ENCODE data around the gene EFCC1. TPM values are rescaled to one million over a fixed set of nuclear protein-coding genes. Genes with fewer than 3 reads are reported as not detected.
A peak's percentile ranks its signal among the peaks of the same experiment; 100 is the strongest.

EFCC1 gene
- total and polyA plus RNA-seq, 2 of the 8 experiments (the other 6 are each of a cell fraction or from before 2014, with no cell fraction given): 0.14 to 0.37 TPM

DNA sequence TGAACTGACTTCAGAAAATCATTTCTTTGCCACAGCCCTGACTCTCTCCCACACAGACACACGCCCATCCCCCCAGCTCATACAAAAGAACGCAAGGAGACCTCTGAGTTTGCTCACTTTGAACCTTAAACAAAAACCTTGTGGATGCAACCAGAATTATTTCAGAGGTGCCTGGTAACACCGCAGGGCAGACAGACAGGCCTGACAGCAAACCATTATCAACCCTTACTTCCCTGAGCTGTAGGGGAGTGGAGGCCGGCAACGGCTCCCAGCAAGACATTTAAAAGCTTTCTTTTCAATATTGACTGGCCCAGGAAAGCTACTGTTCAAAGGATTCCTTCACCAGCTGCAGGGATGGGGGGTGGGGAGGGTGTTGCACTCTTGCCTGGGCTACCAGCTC lies 2.0 kb upstream of the EFCC1 start:
- H3K14ac ChIP-seq (ENCODE audit: insufficient read length): no peak overlapping the region
- H3K56ac ChIP-seq (replicated peaks; ENCODE audit: insufficient read length, low read depth, low read length): no peak overlapping the region
- H3K9me3 ChIP-seq (ENCODE audit: insufficient read depth in 2 of 2, low read depth in 1 of 2, low read length in 1 of 2): no peaks in the 10 kb centered on the region
- H3K4me3 ChIP-seq (ENCODE audit: extremely low read depth in 1 of 4, insufficient read depth in 2 of 4, low read depth in 3 of 4, low read length in 4 of 4): peak overlapping the region in 1 of 4 experiments; percentile 20; a peak in 3 of 8 replicates
- H2AFZ ChIP-seq (ENCODE audit: low read length): no peak overlapping the region
- peaks cover 45 to 54% (median 49%) of the 10 kb centered on the region in 4 experiments for H3K27me3 ChIP-seq (replicated peaks in 1 of 4; ENCODE audit: control insufficient read depth in 3 of 4, extremely low read depth in 1 of 4, insufficient read depth in 3 of 4, low read length in 3 of 4)
- ChIA-PET CTCF (ENCODE audit: partially characterized antibody) (interaction anchor here (0.9 to 6.0 kb wide), 9 partner anchors 8 to 379 kb away, joined by 3 to 40 read pairs (median 6); no protein-coding TSS in a partner anchor), POLR2A (ENCODE audit: partially characterized antibody) (no interaction called here)
- H3K4ac ChIP-seq (replicated peaks; ENCODE audit: insufficient read length, low read depth, low read length): no peak overlapping the region
- no peak overlapping the region for H2BK20ac ChIP-seq (ENCODE audit: low read length)
- FAIRE-seq: no peak
- H3K4me1 ChIP-seq (replicated peaks in 1 of 4; ENCODE audit: control insufficient read depth in 3 of 4, insufficient read depth in 4 of 4, low read length in 3 of 4): peaks cover 7 to 23% (median 15%) of the 10 kb centered on the region in 4 experiments
- H3K23ac ChIP-seq (ENCODE audit: insufficient read length): no peak overlapping the region
- H4K8ac ChIP-seq (ENCODE audit: extremely low read depth, insufficient read depth, low read length): no peak overlapping the region
- peaks cover 0 to 13% (median 0%) of the 10 kb centered on the region in 4 experiments; a peak in 1 of 8 replicates for H3K36me3 ChIP-seq (ENCODE audit: control insufficient read depth in 2 of 4, insufficient read depth in 4 of 4, low read length in 3 of 4)
- no peak overlapping the region for H2BK5ac ChIP-seq (ENCODE audit: low read depth, low read length)
- no peak overlapping the region for H3K9ac ChIP-seq (replicated peaks in 1 of 4; ENCODE audit: extremely low read depth in 1 of 4, low read depth in 3 of 4, low read length in 3 of 4)
- peaks cover 20% of the 10 kb centered on the region; the same call in 1 of the 2 replicates for H3K23me2 ChIP-seq (ENCODE audit: low read depth, low read length)
- 38% methylated on average over 5 of the region's 5 CpGs; no CpG with 5 or more reads in 1 of the 2 experiments for WGBS, 2 experiments (ENCODE audit: extremely low coverage in 1 of 2, insufficient coverage in 1 of 2, insufficient read length in 1 of 2, insufficient replicate concordance in 2 of 2, low coverage in 1 of 2, low lambda C conversion rate in 2 of 2, missing lambda C conversion rate in 1 of 2)
- H2BK12ac ChIP-seq (ENCODE audit: low read depth, low read length): no peak overlapping the region
- no peak for DNase-seq (ENCODE audit: low read depth in 1 of 2, low spot score in 2 of 2)
- H3K79me2 ChIP-seq (ENCODE audit: control insufficient read depth in 1 of 2, insufficient read depth in 2 of 2, low read length in 2 of 2): no peaks in the 10 kb centered on the region
- H2BK120ac ChIP-seq (replicated peaks; ENCODE audit: low read depth, low read length): no peak overlapping the region
- H2BK15ac ChIP-seq (ENCODE audit: low read length): no peak overlapping the region
- no peaks in the 10 kb centered on the region for H3K79me1 ChIP-seq (ENCODE audit: low read depth, low read length)
- peaks cover 2 to 9% of the 10 kb centered on the region in 2 experiments for H4K20me1 ChIP-seq (replicated peaks in 1 of 2; ENCODE audit: control insufficient read depth in 1 of 2, insufficient read depth in 2 of 2, low read length in 2 of 2)
- H3K27ac ChIP-seq (ENCODE audit: low read depth, low read length): no peak overlapping the region
- H4K5ac ChIP-seq (ENCODE audit: insufficient read length, low read depth, low read length): no peak overlapping the region
- no peak overlapping the region for H2AK5ac ChIP-seq (ENCODE audit: low read depth, low read length)
- H3K18ac ChIP-seq (ENCODE audit: extremely low read depth, low read length): no peak overlapping the region
- H4K91ac ChIP-seq (replicated peaks; ENCODE audit: insufficient read length, low read length): no peak overlapping the region
- peak overlapping the region in 1 of 2 experiments; percentile 17; a peak in 1 of 4 replicates for H3K4me2 ChIP-seq (ENCODE audit: insufficient read depth in 1 of 2, low read depth in 2 of 2, low read length in 2 of 2)
- TF ChIP-seq BCL11A (IDR thresholded peaks at IDR 0.05; ENCODE audit: low read depth in 2 of 2, low read length in 2 of 2) (no peak), BACH1 (IDR thresholded peaks at IDR 0.05; ENCODE audit: low read length) (no peak), KDM4A (IDR thresholded peaks at IDR 0.05; ENCODE audit: low read depth, low read length, severe bottlenecking) (no peak), EP300 (IDR thresholded peaks at IDR 0.05; ENCODE audit: borderline replicate concordance in 1 of 2, low read depth in 2 of 2, low read length in 2 of 2) (no peak), TEAD4 (IDR thresholded peaks at IDR 0.05; ENCODE audit: low read depth, low read length) (no peak), YY1 (IDR thresholded peaks at IDR 0.05; ENCODE audit: low read depth, low read length) (no peak), SIN3A (conservative IDR thresholded peaks at IDR 0.05 in 1 of 2, IDR thresholded peaks at IDR 0.05 in 1 of 2; ENCODE audit: low read depth in 1 of 2, low read length in 2 of 2) (no peak), RNF2 (IDR thresholded peaks at IDR 0.05; ENCODE audit: borderline replicate concordance, low read depth, low read length, missing control alignments, poor library complexity, severe bottlenecking) (no peak), EGR1 (IDR thresholded peaks at IDR 0.05; ENCODE audit: borderline replicate concordance, low read depth, low read length) (no peak)
- TF ChIP-seq, protein P1, sequence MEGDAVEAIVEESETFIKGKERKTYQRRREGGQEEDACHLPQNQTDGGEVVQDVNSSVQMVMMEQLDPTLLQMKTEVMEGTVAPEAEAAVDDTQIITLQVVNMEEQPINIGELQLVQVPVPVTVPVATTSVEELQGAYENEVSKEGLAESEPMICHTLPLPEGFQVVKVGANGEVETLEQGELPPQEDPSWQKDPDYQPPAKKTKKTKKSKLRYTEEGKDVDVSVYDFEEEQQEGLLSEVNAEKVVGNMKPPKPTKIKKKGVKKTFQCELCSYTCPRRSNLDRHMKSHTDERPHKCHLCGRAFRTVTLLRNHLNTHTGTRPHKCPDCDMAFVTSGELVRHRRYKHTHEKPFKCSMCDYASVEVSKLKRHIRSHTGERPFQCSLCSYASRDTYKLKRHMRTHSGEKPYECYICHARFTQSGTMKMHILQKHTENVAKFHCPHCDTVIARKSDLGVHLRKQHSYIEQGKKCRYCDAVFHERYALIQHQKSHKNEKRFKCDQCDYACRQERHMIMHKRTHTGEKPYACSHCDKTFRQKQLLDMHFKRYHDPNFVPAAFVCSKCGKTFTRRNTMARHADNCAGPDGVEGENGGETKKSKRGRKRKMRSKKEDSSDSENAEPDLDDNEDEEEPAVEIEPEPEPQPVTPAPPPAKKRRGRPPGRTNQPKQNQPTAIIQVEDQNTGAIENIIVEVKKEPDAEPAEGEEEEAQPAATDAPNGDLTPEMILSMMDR (IDR thresholded peaks at IDR 0.05; ENCODE audit: control extremely low read depth in 1 of 3, insufficient read depth in 1 of 3, low read depth in 1 of 3, low read length in 3 of 3): no peak
